Upper lobe of left lung (tissue), 6 donors: ENCODE results near the gene TBX4. TPM values are rescaled to one million over a fixed set of nuclear protein-coding genes. Genes with fewer than 3 reads are reported as not detected.

Experiments used
- ATAC-seq, 2 donors: fragments of 200-7000 bp; cut with Tn5 transposase; one replicate each; pipeline ENCODE4 v1.9.1; 2022; ENCODE audit warnings: mild to moderate bottlenecking in 2 of 2, moderate library complexity in 2 of 2; ENCODE audit not compliant: low FRiP score in 2 of 2
- DNase-seq, 2 donors: peaks; one replicate each; pipeline ENCODE4 v3.0.0-alpha.2; 2019 to 2020
- H3K27ac ChIP-seq, 4 donors: fragments of 200-600 bp; sonication (generic); one replicate each; pipeline ENCODE4 v1.5.1; 2016 to 2019
- H3K27me3 ChIP-seq, 4 donors: fragments of 200-600 bp; sonication (generic); one replicate each; pipeline ENCODE4 v1.5.1; 2017 to 2019
- H3K36me3 ChIP-seq, 4 donors: fragments of 200-600 bp; sonication (generic); one replicate each; pipeline ENCODE4 v1.5.1; 2016 to 2019
- H3K4me1 ChIP-seq, 4 donors: fragments of 200-600 bp; sonication (generic); one replicate each; pipeline ENCODE4 v1.5.1; 2018 to 2019
- H3K4me3 ChIP-seq, 4 donors: fragments of 200-600 bp; sonication (generic); one replicate each; pipeline ENCODE4 v1.5.1; 2017 to 2019; ENCODE audit warnings: mild to moderate bottlenecking in 2 of 4, moderate library complexity in 1 of 4
- H3K9me3 ChIP-seq, 4 donors: fragments of 200-600 bp; sonication (generic); one replicate each; pipeline ENCODE4 v1.5.1; 2018 to 2019
- CTCF ChIP-seq, 6 experiments: fragments of 450-650 bp in 4 of 6; fragments of 200-600 bp in 2 of 6; sonication (generic) in 2 of 6; IDR thresholded peaks; one replicate each; pipeline ENCODE4 v1.5.1; 2016 to 2019; ENCODE audit warnings: antibody characterized with exemption in 6 of 6
- EP300 ChIP-seq, 4 donors: sonication (generic); formaldehyde crosslinking; IDR thresholded peaks; one replicate each; pipeline ENCODE4 v1.5.1; 2017; ENCODE audit warnings: antibody characterized with exemption in 4 of 4, control low read depth in 2 of 4
- POLR2A ChIP-seq, 4 donors: fragments of 450-650 bp; IDR thresholded peaks; one replicate each; pipeline ENCODE4 v1.5.1; 2016 to 2017; ENCODE audit warnings: antibody characterized with exemption in 4 of 4, mild to moderate bottlenecking in 2 of 4
- POLR2AphosphoS5 ChIP-seq, 2 donors: sonication (generic); formaldehyde crosslinking; IDR thresholded peaks; one replicate each; pipeline ENCODE4 v1.5.1; 2017; ENCODE audit warnings: antibody characterized with exemption in 2 of 2
- WGBS, 2 donors: methylation state at CpG; one replicate each; pipeline ENCODE4 v1.1.5; 2017 to 2018; 5-methylcytosine and 5-hydroxymethylcytosine counted together
- total RNA-seq, 6 donors: library from RNA; depleted of rRNA in 4 of 6; stranded (reverse); fragments of >200 nt in 4 of 6; gene quantifications; one replicate each; pipeline versions ENCODE4 v1.1.0 to v1.2.1, GENCODE V29; 2016 to 2021
- donor health status: DM: no; HTN: no; CAD: no; lungs with moderate emphysema.
- donor health status: DM: no; HTN: yes; CAD: no; lungs with severe emphysema.

The TBX4 gene
- total RNA-seq, 6 donors from 2014 or later, result 10.2 to 69.1 (median 22.7) TPM

GRCh38 chr17:61414141-61414935 is 37.9 kb upstream of the TBX4 start:
- 57% methylated on average over 12 to 15 of the region's 16 CpGs for WGBS, 2 donors
- TF ChIP-seq CTCF (IDR thresholded peaks at IDR 0.05) (no peak), EP300 (IDR thresholded peaks at IDR 0.05) (peak in 1 of 4 donors; percentile 89), POLR2A (IDR thresholded peaks at IDR 0.05) (peak in 1 of 4 donors; percentile 13), POLR2AphosphoS5 (IDR thresholded peaks at IDR 0.05) (peak; percentile 86 to 91)
- Histone ChIP-seq H3K4me3 (peak overlapping the region in 3 of 4 donors; percentile 55 to 63 (median 59)), H3K9me3 (no peaks in the 10 kb centered on the region), H3K27me3 (peaks cover 0 to 17% (median 5%) of the 10 kb centered on the region in 4 donors), H3K4me1 (peaks cover 45 to 78% (median 60%) of the 10 kb centered on the region in 4 donors), H3K27ac (peak overlapping the region; percentile 90 to 97 (median 92)), H3K36me3 (no peaks in the 10 kb centered on the region)
- DNase-seq, result peak in 1 of 2 donors; percentile 68
- ATAC-seq, result no peak

GRCh38 chr17:61414936-61415251 is 37.3 kb upstream of the TBX4 start:
- ATAC-seq (no peak), DNase-seq (peak in 1 of 2 donors; percentile 29)
- TF ChIP-seq POLR2AphosphoS5 (IDR thresholded peaks at IDR 0.05) (no peak), EP300 (IDR thresholded peaks at IDR 0.05) (no peak), CTCF (IDR thresholded peaks at IDR 0.05) (no peak), POLR2A (IDR thresholded peaks at IDR 0.05) (no peak)
- H3K27ac ChIP-seq, result peak overlapping the region; percentile 90 to 97 (median 92)
- peaks cover 0 to 17% (median 4%) of the 10 kb centered on the region in 4 donors for H3K27me3 ChIP-seq
- H3K4me1 ChIP-seq, result peaks cover 45 to 73% (median 57%) of the 10 kb centered on the region in 4 donors
- H3K36me3 ChIP-seq, result no peaks in the 10 kb centered on the region
- no peaks in the 10 kb centered on the region for H3K9me3 ChIP-seq
- H3K4me3 ChIP-seq, result no peak overlapping the region
- WGBS, 2 donors, result 71 to 80% methylated on average over 1 to 5 of the region's 5 CpGs

- no peak for DNase-seq
- no peak overlapping the region for H3K4me3 ChIP-seq
- TF ChIP-seq EP300 (IDR thresholded peaks at IDR 0.05), result no peak
- no peak for TF ChIP-seq POLR2AphosphoS5 (IDR thresholded peaks at IDR 0.05)
- TF ChIP-seq CTCF (IDR thresholded peaks at IDR 0.05), result no peak
- no peak for TF ChIP-seq POLR2A (IDR thresholded peaks at IDR 0.05)
- no peaks in the 10 kb centered on the region for H3K9me3 ChIP-seq
- no peaks in the 10 kb centered on the region for H3K36me3 ChIP-seq
- H3K27me3 ChIP-seq, result peaks cover 0 to 17% (median under 1%) of the 10 kb centered on the region in 4 donors
- ATAC-seq, result no peak
- H3K4me1 ChIP-seq, result peaks cover 39 to 67% (median 50%) of the 10 kb centered on the region in 4 donors
- H3K27ac ChIP-seq, result peak overlapping the region; percentile 90 to 97 (median 92)
- 85 to 91% methylated on average over 3 to 6 of the region's 6 CpGs for WGBS, 2 donors
These were observed 36.6 kb upstream of the TBX4 start for GRCh38 chr17:61415374-61416210.

DNA sequence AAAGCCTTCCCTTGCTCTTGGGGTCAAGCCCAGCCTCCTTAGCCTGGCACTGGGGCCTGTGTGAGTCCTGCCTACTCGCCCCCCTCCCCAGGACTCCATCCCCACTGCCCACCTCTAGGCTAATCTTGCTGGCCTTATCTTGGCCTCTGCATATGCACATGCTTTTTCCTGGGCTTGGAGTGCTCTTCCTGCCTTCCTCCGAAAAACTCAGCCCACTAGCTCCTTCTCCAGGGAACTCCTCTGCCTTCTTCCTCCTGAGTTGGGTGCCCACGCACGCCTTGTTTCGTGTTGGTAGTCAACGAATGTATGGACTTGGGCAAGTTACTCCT is 36.0 kb upstream of the TBX4 start:
- Histone ChIP-seq H3K4me1 (peaks cover 37 to 61% (median 44%) of the 10 kb centered on the region in 4 donors), H3K27me3 (peaks cover 0 to 14% (median 0%) of the 10 kb centered on the region in 4 donors), H3K27ac (peak overlapping the region; percentile 90 to 97 (median 92)), H3K4me3 (peak overlapping the region in 2 of 4 donors; percentile 18 to 19), H3K36me3 (no peaks in the 10 kb centered on the region), H3K9me3 (no peaks in the 10 kb centered on the region)
- DNase-seq, result no peak
- no peak for ATAC-seq
- TF ChIP-seq EP300 (IDR thresholded peaks at IDR 0.05), result no peak
- TF ChIP-seq CTCF (IDR thresholded peaks at IDR 0.05), result no peak
- no peak for TF ChIP-seq POLR2AphosphoS5 (IDR thresholded peaks at IDR 0.05)
- TF ChIP-seq POLR2A (IDR thresholded peaks at IDR 0.05), result no peak
- 72 to 75% methylated on average over 5 to 6 of the region's 6 CpGs for WGBS, 2 donors
